GM19455 (cell line): ENCODE data around the gene SAMD10.
"Not testable (repeated sequence)": the region's sequence is repeated elsewhere in the genome, so short reads cannot be mapped to it uniquely, and the experiment has no call there.

Source experiments
- ATAC-seq: cut with Tn5 transposase; IDR thresholded peaks from one replicate; pipeline ENCODE4 v1.9.1; 2021; ENCODE audit not compliant: unreplicated experiment

Gene SAMD10

DNA sequence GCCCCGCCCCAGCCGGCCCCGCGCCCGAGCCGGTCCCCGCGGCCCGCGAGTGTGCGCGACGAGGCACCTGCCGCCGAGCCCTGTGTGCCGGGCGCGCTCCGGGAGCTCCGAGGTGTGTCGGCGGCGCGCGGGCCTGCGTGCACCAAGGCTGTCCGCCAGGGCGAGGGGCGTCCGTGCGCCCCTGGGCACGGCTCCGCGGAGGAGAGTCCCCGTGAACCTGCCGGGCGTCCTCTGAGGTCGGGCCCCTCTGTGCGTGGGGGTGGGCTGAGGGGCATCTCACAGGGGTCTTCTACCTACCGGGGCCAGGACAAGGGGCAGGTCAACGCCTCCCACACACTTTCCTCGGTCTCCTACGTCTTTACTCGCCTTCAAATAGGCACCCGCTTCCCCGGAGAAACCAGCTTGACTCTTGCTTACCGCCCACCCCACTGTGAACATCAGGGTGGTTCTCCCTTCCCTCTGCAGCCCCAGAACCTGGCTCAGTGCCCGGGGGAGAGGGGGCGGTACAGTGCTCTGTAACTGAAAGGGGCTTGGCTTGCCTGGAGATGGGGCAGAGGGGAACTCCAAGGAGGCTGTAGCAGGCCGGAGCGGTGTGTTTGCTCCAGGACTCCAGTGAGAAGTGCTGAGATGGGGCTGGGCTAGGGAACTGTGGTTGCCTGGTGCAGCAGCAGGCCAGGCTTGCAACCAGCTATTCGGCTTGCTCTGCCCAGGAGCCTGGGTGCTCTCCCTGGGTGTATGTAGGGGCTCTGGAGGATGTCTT, at the start of gene SAMD10:
TSS of gene SAMD10 (minus strand) at position 86 of the 760 bp plus-strand sequence. CDS start 175 bp downstream, outside the sequence.
- ATAC-seq = no peak

DNA sequence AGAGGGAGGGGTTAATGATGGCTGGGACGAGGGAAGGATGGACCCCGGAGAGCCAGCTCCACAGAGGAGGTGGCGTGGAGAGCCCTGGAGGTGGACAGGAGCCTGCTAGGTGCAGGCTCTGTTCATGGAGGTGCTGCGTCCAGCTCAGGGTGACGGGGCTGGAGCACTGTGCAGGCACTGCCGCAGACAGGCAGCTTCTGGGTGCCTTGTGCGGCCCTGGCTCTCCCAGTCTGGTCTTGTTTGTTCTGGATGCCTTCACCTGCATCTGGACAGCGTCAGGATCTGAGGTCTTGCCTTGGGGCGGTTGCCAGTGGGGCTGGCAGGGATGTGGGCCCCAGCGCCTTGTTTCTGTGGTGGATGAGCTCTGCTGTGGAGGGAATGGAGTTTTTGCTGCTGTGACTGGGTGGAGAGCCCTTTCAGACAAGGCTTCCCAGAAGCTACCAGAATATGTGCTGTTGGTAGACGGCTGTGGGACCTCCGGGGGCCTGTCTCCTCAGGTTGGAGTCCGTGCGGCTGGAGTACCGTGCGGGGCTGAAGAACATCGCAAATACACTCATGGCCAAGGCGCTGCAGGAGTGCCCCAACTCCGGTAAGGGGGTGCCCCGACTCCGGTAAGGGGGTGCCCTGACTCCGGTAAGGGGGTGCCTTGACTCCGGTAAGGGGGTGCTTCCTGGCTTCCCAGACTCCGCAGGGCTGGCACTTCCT, 48.7 kb upstream of the SAMD10 start:
- no peak for ATAC-seq

DNA sequence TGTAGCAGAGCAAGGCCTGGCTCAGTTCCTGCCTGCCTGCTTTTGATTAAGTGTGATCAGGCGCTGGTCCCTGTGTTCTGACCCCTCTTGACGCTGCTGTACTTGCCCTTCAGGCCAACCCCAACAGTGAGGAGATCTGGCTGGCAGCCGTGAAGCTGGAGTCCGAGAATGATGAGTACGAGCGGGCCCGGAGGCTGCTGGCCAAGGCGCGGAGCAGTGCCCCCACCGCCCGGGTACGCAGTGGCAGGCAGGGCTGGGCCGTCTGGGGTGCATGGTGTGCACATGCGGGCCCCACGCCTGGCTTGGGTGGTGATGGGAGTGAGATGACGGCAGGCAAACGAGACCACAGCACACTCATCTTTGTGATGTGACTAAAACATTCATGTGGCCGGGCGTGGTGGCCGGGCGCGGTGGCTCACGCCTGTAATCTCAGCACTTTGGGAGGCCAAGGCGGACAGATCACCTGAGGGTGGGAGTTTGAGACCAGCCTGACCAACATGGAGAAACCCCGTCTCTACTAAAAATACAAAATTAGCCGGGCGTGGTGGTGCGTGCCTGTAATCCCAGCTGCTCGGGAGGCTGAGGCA, 46.5 kb upstream of the SAMD10 start:
- ATAC-seq = no peak

DNA sequence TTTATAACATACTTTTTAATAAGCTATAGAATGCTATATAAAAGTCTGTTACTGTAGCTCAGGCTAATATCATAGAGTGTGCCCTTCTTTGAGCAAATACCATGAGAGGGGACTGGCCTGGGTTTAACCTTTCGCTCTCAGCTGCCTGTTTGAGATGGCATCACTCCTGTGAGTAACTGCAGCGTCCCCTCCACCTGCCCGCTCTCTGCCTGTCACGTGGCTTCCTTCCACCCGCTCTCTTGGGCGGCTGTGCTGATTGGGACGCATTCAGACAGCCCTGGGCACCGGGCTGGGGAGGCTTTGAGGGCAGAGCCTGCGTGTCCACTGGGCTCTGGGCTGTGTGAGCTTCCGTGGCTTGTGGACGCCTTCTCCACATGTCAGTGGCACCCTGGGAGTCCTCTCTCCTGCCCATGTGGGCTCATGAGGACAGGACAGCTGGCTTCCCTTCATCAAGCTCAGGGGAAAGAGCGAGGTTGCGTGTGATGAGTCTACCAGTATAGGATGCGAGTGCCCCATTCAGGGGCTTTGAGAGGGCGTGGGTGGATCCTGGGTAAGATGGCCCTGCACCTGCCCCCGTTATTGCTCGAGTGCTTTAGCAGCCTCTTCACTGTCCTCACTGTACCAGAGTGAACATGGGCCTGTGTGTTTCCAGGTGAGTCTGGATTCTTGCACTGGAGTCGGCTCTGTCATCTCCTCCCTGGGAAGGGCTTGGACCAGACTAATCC, 45.8 kb upstream of the SAMD10 start:
- ATAC-seq = no peak

DNA sequence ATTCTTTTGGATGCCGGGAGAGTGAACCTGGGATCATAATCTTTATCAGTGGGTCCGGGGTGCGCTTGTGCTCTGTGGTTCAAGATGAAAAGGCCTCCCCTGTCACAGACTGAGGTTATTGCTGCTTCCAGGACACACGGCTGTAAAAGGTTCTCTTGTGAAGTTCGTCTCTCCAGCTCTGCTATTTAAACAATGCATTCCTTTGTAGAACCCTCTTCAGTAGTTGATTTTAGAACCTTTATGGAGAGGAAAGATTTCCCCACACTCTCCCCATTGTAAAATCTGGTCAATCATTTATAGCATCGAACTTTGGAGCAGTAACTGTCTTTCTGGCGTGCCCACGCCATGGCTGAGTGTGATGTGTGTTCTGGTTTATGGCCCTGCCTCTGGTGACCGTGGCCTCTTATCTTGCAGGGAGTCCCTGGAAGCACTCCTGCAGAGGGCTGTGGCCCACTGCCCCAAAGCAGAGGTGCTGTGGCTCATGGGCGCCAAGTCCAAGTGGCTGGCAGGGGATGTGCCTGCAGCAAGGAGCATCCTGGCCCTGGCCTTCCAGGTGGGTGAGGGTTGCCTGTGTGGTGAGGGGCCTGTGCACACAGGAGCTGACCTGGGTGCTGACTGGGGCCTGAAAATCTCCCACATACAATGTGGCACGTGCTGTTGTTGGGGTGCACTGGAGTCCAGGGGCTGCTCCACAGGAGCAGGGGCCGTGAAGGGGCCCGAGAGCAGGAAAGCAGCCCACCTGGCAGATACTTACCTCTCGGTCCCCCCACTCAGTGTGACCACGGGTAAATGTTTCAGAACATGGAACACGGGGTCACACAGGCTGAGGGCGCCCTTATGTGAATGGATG, 44.9 kb upstream of the SAMD10 start:
- no peak for ATAC-seq

DNA sequence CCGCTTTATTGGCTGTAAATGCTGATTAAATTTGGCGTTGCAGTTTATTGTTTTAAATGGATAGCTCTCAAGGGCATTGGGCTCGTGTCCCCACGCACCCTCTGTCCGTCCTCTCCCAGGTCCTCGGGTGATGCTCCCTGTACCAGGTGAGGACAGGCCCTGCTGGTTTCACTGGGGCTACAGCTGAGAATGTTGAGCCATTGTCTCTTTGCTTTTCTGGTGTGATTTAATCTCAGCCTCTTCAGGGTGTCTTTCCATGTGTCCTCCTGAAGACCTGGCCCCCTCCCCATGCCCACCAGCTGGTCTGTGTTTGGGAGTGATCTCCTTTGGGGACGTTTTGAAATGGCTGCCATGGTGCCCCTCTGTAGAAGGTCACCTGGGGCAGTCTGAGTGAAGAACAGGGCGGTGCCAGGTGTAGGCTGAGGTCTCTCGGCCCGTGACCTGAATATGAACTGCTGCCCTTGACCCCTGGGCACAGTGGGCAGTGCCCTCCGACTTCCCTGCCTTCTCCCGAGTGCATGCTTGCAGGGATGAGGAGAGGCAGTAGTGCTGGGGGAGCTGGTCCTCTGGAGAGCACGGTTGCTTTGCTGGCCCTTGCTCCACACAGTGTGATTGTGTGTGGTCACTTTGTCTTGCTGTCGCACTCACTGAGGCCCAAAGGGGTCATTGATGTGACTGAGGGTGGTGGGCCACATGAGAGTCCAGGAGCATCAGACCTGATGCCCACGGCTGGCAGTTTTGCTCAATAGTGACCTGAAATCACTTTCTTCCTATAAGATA, 44.1 kb upstream of the SAMD10 start:
- ATAC-seq = no peak

DNA sequence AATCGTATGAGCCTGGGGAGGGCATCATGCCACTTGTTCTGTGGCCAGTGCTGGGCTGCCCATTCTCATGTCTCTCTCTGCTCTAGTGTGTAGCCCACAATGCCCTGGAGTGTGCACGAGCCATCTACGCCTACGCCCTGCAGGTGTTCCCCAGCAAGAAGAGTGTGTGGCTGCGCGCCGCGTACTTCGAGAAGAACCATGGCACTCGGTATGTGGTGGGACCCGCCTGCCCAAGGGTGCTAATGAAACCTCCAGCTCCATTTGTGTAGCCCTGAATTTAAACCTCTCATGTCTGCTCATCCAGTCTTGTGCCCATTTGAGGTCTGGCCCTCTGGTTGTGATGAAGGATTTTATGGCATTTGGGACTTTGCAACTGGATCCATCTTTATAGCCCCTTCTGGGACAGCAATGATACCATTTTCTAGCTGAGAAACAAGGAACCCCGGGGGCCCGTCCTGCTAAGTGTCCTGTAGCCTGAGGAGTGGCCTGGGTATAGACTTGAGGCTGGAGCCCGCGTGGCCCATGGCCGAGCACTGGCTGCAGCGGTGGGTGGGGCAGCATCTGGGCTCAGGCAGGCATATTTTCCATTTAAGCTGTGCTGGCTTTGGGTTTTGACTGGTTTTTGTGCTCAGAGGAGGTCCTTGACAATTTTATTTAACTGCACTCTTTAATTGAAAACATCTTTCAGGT, 43.4 kb upstream of the SAMD10 start:
- no peak for ATAC-seq

DNA sequence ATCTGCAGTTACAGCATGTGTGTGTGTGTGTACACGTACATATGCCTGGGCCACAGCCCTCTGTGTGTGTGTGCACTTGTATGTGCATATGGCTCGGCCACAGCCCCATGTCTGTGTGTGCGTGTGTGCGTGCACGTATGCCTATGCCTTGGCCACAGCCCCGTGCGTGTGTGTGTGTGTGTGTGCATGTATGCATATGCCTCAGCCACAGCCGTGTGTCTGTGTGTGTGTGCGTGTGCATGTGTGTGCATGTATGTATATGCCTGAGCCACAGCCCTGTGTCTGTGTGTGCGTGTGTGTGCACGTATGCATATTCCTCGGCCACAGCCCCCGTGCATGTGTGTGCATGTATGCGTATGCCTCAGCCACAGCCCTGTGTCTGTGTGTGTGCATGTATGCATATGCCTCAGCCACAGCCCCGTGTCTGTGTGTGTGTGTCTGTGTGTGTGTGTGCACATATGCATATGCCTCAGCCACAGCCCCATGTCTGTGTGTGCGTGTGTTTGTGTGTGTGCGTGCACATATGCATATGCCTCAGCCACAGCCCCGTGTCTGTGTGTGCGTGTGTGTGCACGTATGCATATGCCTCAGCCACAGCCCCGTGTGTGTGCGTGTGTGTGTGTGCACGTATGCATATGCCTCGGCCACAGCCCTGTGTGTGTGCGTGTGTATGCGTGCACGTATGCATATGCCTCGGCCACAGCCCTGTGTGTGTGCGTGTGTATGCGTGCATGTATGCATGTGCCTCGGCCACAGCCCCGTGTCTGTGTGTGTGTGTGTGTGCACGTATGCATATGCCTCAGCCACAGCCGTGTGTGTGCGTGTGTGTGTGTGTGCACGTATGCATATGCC, 41.9 kb upstream of the SAMD10 start:
- ATAC-seq = no peak

DNA sequence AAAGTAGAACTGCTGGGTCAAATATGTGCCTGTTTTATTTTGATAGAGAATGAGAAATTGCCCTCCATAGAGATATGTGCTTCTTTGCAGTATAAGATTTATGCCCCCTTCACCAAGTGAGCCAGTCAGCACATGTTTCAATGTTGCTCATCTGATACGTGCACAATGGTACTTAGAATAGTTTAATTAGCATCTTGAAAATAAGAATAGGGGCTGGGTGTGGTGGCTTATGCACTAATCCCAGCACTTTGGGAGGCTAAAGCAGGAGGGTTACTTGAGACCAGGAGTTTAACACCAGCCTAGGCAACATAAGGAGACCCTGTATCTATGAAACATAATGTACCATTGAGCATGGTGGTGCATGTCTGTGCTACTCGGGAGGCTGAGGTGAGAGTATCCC, 36.2 kb upstream of the SAMD10 start:
- no peak for ATAC-seq

DNA sequence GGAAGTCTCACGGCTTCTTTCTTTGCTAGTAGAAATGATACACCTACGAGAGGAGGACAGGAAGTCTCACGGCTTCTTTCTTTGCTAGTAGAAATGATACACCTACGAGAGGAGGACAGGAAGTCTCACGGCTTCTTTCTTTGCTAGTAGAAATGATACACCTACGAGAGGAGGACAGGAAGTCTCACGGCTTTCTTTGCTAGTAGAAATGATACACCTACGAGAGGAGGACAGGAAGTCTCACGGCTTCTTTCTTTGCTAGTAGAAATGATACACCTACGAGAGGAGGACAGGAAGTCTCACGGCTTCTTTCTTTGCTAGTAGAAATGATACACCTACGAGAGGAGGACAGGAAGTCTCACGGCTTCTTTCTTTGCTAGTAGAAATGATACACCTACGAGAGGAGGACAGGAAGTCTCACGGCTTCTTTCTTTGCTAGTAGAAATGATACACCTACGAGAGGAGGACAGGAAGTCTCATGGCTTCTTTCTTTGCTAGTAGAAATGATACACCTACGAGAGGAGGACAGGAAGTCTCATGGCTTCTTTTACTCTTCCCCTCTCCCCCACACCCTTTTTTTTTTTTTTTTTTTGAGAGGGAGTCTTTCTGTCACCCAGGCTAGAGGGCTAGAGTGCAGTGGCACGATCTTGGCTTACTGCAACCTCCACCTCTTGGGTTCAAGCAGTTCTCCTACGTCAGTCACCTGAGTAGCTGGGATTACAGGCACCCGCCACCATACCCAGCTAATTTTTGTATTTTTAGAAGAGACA, 33.1 kb upstream of the SAMD10 start:
- not testable (repeated sequence) for ATAC-seq

DNA sequence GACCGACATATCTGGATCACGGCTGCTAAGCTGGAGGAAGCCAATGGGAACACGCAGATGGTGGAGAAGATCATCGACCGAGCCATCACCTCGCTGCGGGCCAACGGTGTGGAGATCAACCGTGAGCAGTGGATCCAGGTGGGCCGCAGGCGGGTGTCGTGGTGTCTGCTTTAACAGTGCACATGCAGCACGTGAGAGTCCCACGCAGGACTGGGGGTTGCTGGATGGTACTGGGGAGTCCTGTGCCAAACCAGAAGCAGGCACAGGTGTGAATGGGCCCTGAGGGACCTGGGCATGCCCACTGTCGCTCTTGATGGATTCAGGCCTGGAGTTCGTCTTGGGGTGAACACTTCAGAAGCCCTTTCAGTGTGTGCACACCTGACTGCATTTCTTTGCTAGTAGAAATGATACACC, 31.9 kb upstream of the SAMD10 start:
- no peak for ATAC-seq

DNA sequence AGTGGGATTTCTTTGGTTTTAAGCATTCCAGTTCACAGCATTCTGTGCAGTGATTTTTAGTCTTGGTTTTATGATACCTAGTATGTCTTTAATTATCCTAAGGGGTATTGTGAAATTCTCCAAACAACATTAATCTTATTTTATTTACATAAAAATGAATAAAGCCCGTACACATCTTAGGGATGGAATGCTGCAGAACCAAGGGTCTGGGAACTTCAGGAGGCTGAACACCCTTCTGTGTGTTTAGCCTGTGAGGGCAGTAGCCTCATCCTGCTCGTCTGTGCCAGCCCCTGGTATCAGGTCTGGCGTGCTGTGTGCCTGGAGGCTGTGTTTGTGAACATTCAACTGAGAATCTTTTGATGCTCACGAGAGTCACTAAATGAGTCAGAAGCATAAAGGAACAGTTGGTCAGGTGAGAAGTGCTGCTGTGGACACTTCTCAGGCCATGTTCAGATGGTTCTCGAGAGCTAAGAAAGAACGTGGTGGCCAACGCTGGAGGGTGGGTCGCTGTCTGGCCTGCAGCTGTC, 31.3 kb upstream of the SAMD10 start:
- no peak for ATAC-seq

DNA sequence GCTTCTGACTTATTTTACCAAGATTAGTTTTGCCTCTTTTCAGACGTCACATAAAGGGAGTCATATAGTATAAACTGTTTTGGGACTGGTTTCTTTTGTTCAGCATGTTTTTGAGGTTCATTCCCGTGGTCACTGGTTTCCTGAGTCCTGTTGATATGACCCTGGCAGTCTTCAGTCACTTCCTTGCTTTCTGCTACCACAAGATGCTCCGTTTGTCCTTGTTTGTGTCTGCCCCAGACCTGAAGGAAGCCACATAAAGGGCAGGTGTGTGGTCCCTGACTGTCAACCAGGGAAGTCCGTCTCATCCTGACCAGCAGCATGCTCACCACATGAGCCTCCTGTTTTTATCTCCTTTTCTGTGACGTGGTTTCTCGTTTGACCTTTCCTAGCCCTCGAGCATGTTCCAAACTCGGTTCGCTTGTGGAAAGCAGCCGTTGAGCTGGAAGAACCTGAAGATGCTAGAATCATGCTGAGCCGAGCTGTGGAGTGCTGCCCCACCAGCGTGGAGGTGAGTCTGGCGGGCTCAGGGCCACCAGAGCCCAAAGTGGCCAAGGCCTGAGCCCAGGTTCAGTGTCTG, 30.5 kb upstream of the SAMD10 start:
- ATAC-seq = no peak

DNA sequence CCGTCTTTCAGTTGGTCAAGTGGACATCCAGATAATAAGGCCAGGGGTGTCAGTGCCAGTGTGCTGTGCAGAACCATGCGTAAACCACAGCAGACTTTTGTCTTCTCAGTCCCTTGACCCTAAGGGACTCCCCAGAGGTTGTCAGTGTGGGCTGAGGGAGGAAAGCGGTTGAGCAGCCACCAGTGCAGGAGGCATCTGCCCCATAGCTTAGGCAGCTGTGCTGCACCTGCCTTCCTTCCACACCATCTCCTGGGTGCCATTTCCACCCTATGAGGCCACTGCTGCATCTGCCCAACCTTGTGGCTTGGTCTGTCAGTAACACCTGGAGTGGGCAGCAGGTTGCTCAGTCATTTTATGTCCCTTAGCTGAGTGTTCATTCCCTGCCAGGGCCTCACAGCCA, 27.5 kb upstream of the SAMD10 start:
- no peak for ATAC-seq

DNA sequence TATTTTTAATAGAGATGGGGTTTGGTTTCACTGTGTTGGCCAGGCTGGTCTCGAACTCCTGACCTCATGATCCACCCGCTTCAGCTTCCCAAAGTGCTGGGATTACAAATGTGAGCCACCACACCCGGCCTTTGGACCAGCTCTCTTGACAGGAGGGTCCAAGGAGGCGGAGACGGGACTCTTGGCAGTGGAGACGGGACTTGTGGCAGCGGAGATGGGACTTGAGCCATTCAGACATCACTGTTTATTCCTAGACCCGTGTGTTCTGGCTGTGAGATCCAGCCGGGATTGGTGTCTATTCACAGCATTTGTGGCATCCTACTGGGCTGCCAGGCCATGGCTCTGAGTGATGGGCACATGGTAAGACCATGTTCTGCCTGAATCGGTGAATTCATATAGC, 27.0 kb upstream of the SAMD10 start:
- no peak for ATAC-seq

DNA sequence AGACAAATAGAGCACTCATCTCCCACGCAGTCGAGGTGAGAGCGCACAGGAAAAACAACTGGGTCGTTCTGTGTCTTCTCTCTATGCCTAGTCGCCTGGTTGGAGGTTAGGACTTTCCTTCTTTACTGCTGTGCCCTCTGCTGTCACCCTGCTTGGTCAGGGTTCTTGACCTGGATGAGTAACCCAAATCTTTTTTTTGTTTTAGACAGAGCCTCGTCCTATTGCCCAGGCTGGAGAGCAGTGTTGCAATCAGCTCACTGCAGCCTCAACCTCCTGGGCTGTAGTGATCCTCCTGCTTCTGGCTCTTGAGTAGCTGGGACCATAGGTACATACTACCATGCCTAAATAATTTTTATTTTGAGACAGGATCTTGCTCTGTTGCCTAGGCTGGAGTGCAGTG, 26.0 kb upstream of the SAMD10 start:
- no peak for ATAC-seq
